ENCODE measurements around the gene ITCH.

ITCH gene

GRCh38 chr20:34433391-34433790 is 70.3 kb downstream of the ITCH start (continued):
- TF ChIP-seq, protein P1, sequence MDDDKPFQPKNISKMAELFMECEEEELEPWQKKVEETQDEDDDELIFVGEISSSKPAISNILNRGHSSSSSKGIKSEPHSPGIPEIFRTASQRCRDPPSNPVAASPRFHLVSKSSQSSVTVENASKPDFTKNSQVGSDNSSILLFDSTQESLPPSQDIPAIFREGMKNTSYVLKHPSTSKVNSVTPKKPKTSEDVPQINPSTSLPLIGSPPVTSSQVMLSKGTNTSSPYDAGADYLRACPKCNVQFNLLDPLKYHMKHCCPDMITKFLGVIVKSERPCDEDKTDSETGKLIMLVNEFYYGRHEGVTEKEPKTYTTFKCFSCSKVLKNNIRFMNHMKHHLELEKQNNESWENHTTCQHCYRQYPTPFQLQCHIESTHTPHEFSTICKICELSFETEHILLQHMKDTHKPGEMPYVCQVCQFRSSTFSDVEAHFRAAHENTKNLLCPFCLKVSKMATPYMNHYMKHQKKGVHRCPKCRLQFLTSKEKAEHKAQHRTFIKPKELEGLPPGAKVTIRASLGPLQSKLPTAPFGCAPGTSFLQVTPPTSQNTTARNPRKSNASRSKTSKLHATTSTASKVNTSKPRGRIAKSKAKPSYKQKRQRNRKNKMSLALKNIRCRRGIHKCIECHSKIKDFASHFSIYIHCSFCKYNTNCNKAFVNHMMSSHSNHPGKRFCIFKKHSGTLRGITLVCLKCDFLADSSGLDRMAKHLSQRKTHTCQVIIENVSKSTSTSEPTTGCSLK (tag by site-specific recombination; IDR thresholded peaks at IDR 0.05) = no peak
- TF ChIP-seq PBX3 (CRISPR knock-in tag; IDR thresholded peaks at IDR 0.05) (no peak), ZNF791 (tag by site-specific recombination; IDR thresholded peaks at IDR 0.05) (no peak), YY1 (tag by site-specific recombination; IDR thresholded peaks at IDR 0.05) (no peak), ZNF132 (tag by site-specific recombination; IDR thresholded peaks at IDR 0.05; ENCODE audit: borderline replicate concordance) (no peak)

DNA sequence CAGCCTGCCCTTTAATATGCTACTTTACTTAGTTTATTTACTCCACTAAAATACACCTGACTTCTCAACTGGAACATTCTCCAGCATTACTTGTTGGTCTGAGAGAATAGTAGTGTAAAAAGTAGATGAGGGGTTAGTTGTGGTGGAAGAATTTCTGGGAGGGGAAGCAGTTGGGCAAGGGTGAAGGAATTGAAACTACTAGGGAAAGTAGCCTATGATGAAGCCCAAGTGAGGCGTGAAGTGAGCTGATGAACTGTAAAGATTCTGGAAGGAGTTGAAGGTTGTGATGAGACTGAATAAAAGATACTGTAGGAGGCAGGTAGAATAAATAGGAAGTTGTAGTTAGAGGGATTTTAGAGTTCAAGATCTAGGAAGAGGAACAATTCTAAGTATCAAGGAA is 72.5 kb downstream of the ITCH start:
- TF ChIP-seq KLF16 (tag by site-specific recombination; IDR thresholded peaks at IDR 0.05) (no peak), ZNF777 (tag by site-specific recombination; IDR thresholded peaks at IDR 0.05; ENCODE audit: borderline replicate concordance) (no peak), ZNF426 (tag by site-specific recombination; IDR thresholded peaks at IDR 0.05) (no peak), ZNF132 (tag by site-specific recombination; IDR thresholded peaks at IDR 0.05; ENCODE audit: borderline replicate concordance) (no peak), ZNF654 (tag by site-specific recombination; IDR thresholded peaks at IDR 0.05; ENCODE audit: low read depth) (no peak)
- TF ChIP-seq, protein P2, sequence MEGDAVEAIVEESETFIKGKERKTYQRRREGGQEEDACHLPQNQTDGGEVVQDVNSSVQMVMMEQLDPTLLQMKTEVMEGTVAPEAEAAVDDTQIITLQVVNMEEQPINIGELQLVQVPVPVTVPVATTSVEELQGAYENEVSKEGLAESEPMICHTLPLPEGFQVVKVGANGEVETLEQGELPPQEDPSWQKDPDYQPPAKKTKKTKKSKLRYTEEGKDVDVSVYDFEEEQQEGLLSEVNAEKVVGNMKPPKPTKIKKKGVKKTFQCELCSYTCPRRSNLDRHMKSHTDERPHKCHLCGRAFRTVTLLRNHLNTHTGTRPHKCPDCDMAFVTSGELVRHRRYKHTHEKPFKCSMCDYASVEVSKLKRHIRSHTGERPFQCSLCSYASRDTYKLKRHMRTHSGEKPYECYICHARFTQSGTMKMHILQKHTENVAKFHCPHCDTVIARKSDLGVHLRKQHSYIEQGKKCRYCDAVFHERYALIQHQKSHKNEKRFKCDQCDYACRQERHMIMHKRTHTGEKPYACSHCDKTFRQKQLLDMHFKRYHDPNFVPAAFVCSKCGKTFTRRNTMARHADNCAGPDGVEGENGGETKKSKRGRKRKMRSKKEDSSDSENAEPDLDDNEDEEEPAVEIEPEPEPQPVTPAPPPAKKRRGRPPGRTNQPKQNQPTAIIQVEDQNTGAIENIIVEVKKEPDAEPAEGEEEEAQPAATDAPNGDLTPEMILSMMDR (tag by site-specific recombination; IDR thresholded peaks at IDR 0.05) = no peak
- TF ChIP-seq, protein P3, sequence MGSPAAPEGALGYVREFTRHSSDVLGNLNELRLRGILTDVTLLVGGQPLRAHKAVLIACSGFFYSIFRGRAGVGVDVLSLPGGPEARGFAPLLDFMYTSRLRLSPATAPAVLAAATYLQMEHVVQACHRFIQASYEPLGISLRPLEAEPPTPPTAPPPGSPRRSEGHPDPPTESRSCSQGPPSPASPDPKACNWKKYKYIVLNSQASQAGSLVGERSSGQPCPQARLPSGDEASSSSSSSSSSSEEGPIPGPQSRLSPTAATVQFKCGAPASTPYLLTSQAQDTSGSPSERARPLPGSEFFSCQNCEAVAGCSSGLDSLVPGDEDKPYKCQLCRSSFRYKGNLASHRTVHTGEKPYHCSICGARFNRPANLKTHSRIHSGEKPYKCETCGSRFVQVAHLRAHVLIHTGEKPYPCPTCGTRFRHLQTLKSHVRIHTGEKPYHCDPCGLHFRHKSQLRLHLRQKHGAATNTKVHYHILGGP (tag by site-specific recombination; IDR thresholded peaks at IDR 0.05) = no peak
- Histone ChIP-seq H3K4me1 (ENCODE audit: control insufficient read depth, insufficient read depth, low read length) (no peaks in the 10 kb centered on the region), H3K36me3 (ENCODE audit: control insufficient read depth in 2 of 2, insufficient read depth in 1 of 2, low read length in 2 of 2) (peaks cover 20 to 53% of the 10 kb centered on the region in 2 experiments), H3K4me3 (ENCODE audit: low read depth, low read length) (no peak overlapping the region), H3K27ac (ENCODE audit: extremely low read depth, low read depth, low read length) (no peak overlapping the region), H3K9me3 (ENCODE audit: control insufficient read depth, insufficient read depth, low read depth, low read length) (no peaks in the 10 kb centered on the region)
- ChIA-PET CTCF (interaction anchor here (3.9 kb wide), 1 partner anchor 123 kb away, joined by 25 read pairs; no protein-coding TSS in a partner anchor), POLR2A (interaction anchor here (1.6 kb wide), 1 partner anchor 73 kb away, joined by 5 read pairs; the partner anchor contains the start of gene ITCH)

GRCh38 chr20:34437330-34437986 is 74.4 kb downstream of the ITCH start:
- CTCF ChIA-PET = interaction anchor here (0.7 to 3.9 kb wide), 4 partner anchors 16 to 128 kb away, joined by 3 to 25 read pairs (median 3); no protein-coding TSS in a partner anchor
- H3K9me3 ChIP-seq (ENCODE audit: control insufficient read depth, insufficient read depth, low read depth, low read length) = no peaks in the 10 kb centered on the region
- POLR2A ChIA-PET = interaction anchor here (1.4 kb wide), 1 partner anchor 75 kb away, joined by 7 read pairs; the partner anchor contains the start of gene ITCH
- H3K36me3 ChIP-seq (ENCODE audit: control insufficient read depth in 2 of 2, insufficient read depth in 1 of 2, low read length in 2 of 2) = peaks cover 35 to 67% of the 10 kb centered on the region in 2 experiments
- TF ChIP-seq OSR2 (tag by site-specific recombination; IDR thresholded peaks at IDR 0.05) (0 out of 2 replicates have a peak, but pooled peaks have one; percentile 8), ZNF544 (tag by site-specific recombination; IDR thresholded peaks at IDR 0.05) (no peak)
- no peak overlapping the region for H3K27ac ChIP-seq (ENCODE audit: extremely low read depth, low read depth, low read length)
- no peak overlapping the region for H3K4me3 ChIP-seq (ENCODE audit: low read depth, low read length)
- H3K4me1 ChIP-seq (ENCODE audit: control insufficient read depth, insufficient read depth, low read length) = no peaks in the 10 kb centered on the region
